Measurements from ENCODE around the gene MACROD2.

MACROD2 gene

DNA sequence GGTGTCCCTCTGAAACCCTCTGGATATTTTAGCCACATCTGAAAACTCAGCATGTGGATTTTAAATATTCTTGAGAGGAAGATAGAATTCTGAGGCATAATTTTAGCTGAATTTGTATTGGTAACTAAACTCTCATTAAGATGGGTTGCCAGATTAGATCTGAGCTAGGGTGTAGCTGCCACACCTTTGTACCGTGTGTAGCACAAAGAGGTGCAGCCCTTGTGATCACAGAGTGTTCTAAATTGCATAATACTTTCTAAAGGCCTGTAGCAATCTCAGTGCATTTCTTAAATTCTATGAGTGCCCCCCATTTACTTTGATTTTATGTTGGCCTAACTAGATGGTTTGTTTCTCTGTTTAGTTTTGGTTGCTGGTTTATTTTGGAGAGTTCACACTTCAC is 289.1 kb downstream of the MACROD2 start:
- no peak for DNase-seq

- DNase-seq = no peak
These were observed 293.3 kb downstream of the MACROD2 start for GRCh38 chr20:14288341-14289330.

DNA sequence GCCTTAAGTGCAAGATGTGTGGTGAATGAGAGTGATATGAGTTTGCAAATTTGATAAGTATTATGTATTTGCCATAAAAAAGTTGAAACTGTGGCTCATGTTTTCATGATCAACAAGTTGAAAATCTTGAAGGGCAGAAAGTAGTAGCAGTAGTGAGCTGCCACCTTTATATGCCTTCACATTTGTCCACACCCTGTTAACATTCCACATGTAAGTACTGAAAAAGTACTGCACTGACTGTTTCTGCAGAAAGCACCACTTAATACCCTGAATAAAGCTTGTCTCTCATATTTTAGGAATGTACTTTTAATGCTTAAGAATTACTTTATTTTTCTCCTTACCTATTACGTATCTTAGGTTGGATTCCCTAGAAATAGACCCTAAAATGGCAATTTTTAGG is 296.2 kb downstream of the MACROD2 start:
- DNase-seq = no peak

DNA sequence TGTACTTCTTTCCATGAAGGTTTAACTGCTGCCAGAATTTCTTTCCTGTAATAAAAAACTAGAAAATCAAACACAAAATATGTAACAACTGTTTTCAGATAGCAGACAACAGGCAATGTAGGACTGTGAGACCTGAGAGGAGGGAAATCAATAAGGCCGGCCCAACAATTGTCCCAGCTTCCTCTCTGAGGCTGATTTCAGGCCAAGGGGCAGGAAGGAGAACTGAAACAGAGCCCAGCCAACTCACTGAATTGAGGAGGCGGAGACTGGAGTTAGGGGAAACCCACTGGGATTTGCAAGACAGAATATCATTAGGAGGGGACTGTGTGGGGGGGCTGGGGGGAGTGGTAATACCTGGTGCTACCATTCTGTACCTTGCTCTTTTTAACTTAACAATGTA is 299.9 kb downstream of the MACROD2 start:
- no peak for DNase-seq

DNA sequence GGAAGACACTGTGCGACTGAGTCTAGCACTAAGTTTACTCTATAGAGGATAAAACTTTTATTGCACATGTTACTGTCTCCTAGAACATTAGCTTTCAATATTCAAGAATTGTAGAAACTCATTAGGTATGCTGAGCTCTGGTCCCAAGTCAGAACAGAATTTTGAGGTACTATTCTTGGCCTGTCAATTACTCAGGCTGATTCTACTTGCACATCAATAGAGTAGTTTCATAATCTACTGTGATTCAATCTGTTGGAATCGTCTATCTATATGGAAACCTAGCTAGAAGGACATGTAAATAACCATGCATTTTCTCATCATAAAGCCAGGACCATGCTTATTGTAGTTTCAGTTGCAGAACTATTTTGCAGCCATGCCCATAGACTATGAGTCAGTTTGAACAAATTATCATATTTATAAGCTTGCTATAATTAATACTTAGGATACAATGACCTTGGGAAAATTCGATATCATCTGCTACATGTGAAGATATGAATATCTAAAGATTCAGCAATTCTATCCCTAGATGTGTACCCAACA is 300.5 kb downstream of the MACROD2 start:
- no peak for DNase-seq

GRCh38 chr20:14299831-14300230 is 304.5 kb downstream of the MACROD2 start:
- no peak for DNase-seq

DNA sequence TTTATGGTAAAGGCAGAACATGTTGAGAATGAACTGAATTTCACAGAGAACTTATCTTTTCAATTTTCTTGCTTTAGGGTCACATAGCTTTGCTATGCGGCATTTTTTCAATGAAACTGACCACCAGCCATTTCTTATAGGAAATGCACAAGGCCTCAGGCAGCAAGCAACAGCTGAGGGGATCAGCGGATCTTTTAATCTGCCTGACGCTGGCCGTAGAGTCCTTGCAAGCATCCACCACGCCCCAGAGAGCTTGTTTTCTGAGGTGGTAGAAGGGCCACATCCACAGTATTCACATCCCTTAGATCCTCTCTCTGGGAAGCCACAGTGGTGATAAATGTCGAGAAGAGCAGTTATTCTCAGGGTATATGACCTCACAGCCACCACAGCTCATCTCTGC is 307.8 kb downstream of the MACROD2 start:
- no peak for DNase-seq

DNA sequence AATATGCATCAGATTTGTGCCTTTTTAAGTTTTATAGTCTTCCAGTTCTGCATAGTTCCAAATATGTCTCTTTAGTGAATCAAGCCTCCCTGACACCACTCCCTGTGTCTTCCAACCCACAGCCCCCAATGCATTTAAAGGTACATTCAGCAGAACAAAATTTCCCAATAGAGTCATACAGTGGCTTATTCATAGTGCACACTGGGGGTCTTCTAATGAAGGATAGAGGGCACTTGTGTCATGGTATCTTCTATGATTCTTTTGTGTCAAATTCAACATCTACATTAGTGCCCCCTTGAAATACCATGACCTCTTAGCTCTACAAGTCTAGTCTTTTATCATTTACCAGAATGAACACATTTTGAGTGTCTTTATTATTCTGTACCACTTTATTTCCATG is 308.3 kb downstream of the MACROD2 start:
- DNase-seq = no peak

DNA sequence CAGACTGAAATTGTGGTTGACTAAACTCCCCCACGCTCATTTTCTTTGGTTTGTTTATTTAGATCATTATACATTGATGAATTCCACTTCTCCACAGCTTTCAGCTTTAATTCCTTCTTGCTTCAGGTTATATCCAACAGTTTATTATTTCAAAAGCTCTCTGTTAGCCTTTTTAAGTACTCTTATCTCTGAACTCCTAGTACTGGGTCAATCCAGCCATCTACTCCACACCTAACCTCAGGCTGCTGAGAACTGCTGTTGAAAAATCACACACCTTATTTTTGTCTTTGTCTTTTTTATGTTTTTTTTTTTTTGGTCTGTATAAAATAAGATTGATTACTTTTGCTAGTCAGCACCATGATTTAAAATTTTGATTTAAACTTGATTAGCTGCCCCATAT is 309.2 kb downstream of the MACROD2 start:
- DNase-seq = no peak

DNA sequence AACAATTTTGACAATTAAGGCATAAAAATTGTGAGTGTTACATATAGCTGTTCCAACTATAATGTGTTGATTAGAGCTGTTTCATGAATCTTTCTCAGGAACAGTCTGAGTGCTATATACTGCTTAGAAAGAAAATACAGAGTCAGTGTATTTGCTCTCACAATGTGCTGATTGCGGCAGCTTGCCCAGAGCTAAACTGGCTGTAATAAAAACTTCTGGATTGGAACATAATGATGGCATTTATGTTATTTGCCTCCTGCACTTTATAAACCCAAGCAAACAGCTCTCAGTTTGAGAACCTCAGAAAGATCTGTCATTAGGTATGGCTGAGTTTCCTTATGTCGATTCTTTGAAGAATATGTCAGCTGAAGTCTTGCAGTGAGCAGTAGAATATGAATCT is 312.6 kb downstream of the MACROD2 start:
- no peak for DNase-seq

DNA sequence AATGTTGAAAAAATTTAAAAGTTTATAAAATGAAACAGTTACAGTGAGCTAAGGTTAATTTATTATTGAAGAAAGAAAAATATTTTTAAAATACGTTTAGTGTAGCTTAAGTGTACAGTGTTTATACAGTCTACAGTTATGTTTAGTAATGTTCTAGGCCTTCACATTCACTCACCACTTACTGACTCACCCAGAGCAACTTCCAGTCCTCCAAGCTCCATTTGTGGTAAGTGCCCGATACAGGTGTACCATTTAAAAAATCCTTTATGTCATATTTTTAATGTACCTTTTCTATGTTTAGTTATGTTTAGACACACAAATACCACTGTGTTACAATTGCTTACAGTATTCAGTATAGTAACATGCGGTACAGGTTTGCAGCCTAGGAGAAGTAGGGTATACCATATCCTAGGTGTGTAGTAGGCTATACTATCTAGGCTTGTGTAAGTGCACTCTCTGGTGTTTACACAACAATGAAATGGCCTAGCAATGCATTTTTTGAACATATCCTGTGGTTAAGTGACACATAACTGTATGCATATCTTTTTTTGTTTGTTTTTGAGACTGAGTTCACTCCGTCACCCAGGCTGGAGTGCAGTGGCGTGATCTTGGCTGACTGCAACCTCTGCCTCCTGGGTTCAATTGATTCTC is 315.8 kb downstream of the MACROD2 start:
- no peak for DNase-seq

DNA sequence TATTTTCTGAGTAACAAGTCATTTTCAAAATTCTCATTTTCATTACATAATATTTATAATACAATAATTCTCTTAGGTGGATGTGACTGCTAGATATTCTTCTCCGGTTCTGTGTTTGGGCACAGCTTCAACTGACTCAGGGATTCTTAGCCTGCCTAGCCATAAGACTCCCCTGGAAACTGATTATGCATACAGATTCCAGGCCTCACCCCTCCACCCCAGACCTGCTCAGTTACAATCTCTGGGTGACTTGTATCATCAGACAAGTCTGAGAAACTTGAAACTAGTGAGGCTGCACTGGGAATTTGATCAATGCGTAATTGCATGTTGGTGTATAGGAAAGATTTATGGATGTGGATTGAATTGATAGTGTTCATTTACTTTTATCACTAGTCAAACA is 316.7 kb downstream of the MACROD2 start:
- DNase-seq = no peak

GRCh38 chr20:14313341-14314020 is 318.2 kb downstream of the MACROD2 start:
- DNase-seq = no peak

DNA sequence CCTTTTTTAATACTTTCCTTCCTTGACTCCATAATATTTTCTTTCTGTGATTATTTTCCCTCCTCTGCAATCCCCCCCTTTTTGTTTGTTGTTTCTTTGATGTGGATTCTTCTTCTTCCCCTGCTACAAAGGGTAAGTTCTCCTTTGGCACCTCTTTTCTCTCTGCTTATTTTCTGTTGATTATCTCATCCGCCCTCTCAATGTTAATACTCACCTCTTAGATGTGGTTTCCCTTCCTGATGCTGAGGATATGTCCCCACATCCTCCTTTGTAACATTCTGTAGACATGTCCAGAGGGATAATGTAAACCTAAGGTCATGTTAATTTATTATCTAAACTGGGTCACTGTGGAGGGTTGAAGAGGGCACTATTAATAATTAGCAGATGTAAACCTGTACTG is 324.4 kb downstream of the MACROD2 start:
- no peak for DNase-seq

GRCh38 chr20:14331646-14332045 is 336.3 kb downstream of the MACROD2 start:
- DNase-seq = no peak

- no peak for DNase-seq
These were observed 337.6 kb downstream of the MACROD2 start for GRCh38 chr20:14332866-14333265.

- DNase-seq = no peak
These were observed 338.4 kb downstream of the MACROD2 start for GRCh38 chr20:14333721-14334120.

DNA sequence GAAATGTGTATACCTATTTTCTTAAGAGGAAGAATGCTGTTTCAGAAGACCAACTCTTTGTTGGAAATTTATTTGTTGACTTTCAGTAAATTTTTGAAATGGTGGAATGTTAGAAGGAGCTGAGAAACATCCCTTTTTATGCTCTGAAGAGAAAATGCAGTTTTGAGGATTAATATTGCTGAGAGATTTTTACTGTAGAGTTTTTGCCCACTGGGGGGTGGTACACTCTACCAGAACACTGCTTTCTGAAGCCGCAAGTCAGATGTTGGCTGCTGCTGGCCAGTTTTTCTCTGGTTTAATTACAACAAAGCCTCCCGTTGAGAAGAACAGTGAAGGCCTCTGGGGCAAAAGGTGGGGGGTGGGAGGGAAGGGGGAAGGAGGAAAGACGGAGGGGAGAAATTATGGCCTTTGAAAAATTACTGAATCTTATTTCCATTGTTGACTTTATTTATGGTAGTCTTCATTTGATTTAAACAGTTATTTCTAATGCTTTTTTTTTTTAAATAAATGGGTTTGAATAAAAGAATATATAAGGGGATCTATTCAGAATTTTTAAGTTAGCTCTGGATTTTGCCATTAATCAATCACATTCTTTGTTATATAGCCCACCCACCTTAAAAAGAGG is 339.1 kb downstream of the MACROD2 start:
- DNase-seq = no peak

DNA sequence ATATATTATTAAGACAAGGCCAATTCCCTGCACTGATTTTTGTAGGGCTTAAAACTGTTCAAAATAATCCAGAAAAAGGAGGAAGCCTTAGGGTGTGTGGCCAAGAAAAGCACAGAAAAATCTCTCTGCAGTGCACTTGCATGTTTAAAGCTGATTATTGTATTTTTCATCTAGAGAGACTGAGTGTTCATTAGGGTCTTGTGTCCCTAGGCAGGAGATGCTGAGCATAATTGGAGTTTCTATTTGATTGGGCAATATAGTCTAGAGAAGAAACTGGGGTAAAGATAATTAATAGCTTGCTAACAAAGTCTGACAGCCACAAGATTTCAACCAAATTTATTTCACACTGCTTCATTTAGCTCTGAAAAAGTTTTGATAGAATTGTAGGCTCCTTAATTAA is 339.7 kb downstream of the MACROD2 start:
- no peak for DNase-seq

GRCh38 chr20:14336686-14337085 is 341.4 kb downstream of the MACROD2 start:
- no peak for DNase-seq

DNA sequence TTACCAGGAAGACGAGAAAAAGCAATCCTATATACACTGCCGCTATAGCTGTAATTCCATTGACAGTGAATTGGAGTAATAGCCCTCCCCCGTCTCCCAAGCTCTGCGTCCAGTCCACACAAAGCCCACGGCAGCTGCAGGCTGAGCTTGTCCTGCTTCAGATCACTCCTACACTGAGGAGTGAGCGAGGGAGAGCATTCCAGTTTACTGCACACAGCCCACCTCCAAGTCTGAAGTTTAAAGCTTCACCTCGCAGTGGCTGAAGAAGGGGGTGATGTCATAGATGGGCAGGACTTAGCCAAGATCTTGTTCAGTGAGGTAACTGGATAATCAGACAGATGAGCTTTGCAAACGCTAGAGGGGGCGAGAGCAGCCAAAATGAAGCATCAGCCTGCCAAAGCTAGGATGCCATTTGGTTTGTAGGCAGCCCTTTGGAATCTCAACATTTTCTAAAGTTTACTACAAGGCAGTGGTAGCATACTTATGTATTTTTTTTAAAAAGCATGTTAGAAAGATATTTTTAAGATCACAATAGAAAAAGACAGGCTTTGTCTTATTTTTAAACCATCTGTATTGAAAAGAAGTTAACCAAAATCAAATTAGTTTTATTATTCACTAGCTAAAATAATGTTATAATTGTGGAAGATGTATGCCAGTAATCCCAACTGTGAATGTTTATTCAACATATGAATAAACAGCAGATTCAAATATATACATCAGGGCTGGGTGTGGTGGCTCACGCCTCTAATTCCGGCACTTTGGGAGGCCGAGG is 342.3 kb downstream of the MACROD2 start, which contains the start of gene FLRT3:
Gene FLRT3 (minus strand): TSS at position 213 of the 772 bp plus-strand sequence. CDS start 10,106 bp downstream, outside the sequence.
- peak; percentile 38 for DNase-seq

GRCh38 chr20:14341801-14342200 is 346.5 kb downstream of the MACROD2 start:
- DNase-seq = no peak
